Right ventricle myocardium superior (tissue), 1 donor: ENCODE results near the gene SDC3. TPM values are rescaled to one million over a fixed set of nuclear protein-coding genes. Genes with fewer than 3 reads are reported as not detected.

Source experiments
- ATAC-seq: fragments of 200-7000 bp; cut with Tn5 transposase; one replicate; pipeline ENCODE4 v1.9.1; 2020; ENCODE audit warnings: mild to moderate bottlenecking; ENCODE audit not compliant: poor library complexity
- DNase-seq: peaks from one replicate; pipeline ENCODE4 v3.0.0-alpha.2; 2020
- intact Hi-C: fragments of 100-400 bp; cut with DNase I; formaldehyde crosslinking; loops from one replicate; pipeline ENCODE4 v1.11.2; 2022
- total RNA-seq: library from RNA; stranded (reverse); fragmentation: NEBNext Ultra II Directional; extraction: Animal tissue kit (Norgen Biotek cat#: 25700); gene quantifications from one replicate; pipeline ENCODE4 v1.2.1, GENCODE V29; 2021
- donor health status: DM: no; HTN: yes; CAD: no; lungs with severe emphysema.

Gene SDC3
- total RNA-seq, 1 donor from 2014 or later, result 19.9 TPM

- ATAC-seq (no peak), DNase-seq (no peak)
- intact Hi-C loops, result loop anchor here (10.0 kb wide), 1 partner anchor 53 kb away; no protein-coding TSS in a partner anchor
These were observed 860 bp downstream of the SDC3 start for GRCh38 chr1:30907481-30908315.

- intact Hi-C loops, result loop anchor here (10.0 kb wide), 1 partner anchor 52 kb away; no protein-coding TSS in a partner anchor
- DNase-seq (no peak), ATAC-seq (no peak)
These were observed 1.7 kb downstream of the SDC3 start for GRCh38 chr1:30906631-30907441.

- DNase-seq, result no peak
These were observed 2.5 kb downstream of the SDC3 start for GRCh38 chr1:30905916-30906620.

GRCh38 chr1:30905403-30905802, 3.2 kb downstream of the SDC3 start:
- no peak for ATAC-seq

More at GRCh38 chr1:30905916-30906620, 2.5 kb downstream of the SDC3 start:
- intact Hi-C loops, result loop anchor here (10.0 kb wide), 1 partner anchor 51 kb away; no protein-coding TSS in a partner anchor
- ATAC-seq, result no peak

GRCh38 chr1:30904962-30905335, 3.6 kb downstream of the SDC3 start:
- intact Hi-C loops, result loop anchor here (10.0 kb wide), 1 partner anchor 50 kb away; no protein-coding TSS in a partner anchor
- ATAC-seq (no peak), DNase-seq (no peak)

More at GRCh38 chr1:30905403-30905802, 3.2 kb downstream of the SDC3 start:
- intact Hi-C loops, result loop anchor here (10.0 kb wide), 1 partner anchor 51 kb away; no protein-coding TSS in a partner anchor
- DNase-seq, result no peak

GRCh38 chr1:30904191-30904961, 4.2 kb downstream of the SDC3 start:
- DNase-seq (no peak), ATAC-seq (no peak)
- intact Hi-C loops, result loop anchor here (10.0 kb wide), 1 partner anchor 50 kb away; no protein-coding TSS in a partner anchor

GRCh38 chr1:30903343-30904034, 5.1 kb downstream of the SDC3 start:
- DNase-seq (no peak), ATAC-seq (no peak)
- intact Hi-C loops, result loop anchor here (10.0 kb wide), 1 partner anchor 49 kb away; no protein-coding TSS in a partner anchor

- no peak for DNase-seq
These were observed 5.8 kb downstream of the SDC3 start for GRCh38 chr1:30902593-30903290.

GRCh38 chr1:30901798-30902581, 6.6 kb downstream of the SDC3 start:
- ATAC-seq, result peak; percentile 47
- DNase-seq, result peak; percentile 69
- intact Hi-C loops, result loop anchor here (10.0 kb wide), 1 partner anchor 47 kb away; no protein-coding TSS in a partner anchor

More at GRCh38 chr1:30902593-30903290, 5.8 kb downstream of the SDC3 start:
- peak; percentile 4 for ATAC-seq
- intact Hi-C loops, result loop anchor here (10.0 kb wide), 1 partner anchor 48 kb away; no protein-coding TSS in a partner anchor

- ATAC-seq (no peak), DNase-seq (peak; percentile 21)
- intact Hi-C loops, result loop anchor here (10.0 kb wide), 1 partner anchor 46 kb away; no protein-coding TSS in a partner anchor
These were observed 7.5 kb downstream of the SDC3 start for GRCh38 chr1:30900931-30901560.

GRCh38 chr1:30900486-30900885, 8.1 kb downstream of the SDC3 start:
- ATAC-seq (no peak), DNase-seq (no peak)
- intact Hi-C loops, result loop anchor here (10.0 kb wide), 1 partner anchor 46 kb away; no protein-coding TSS in a partner anchor

GRCh38 chr1:30899577-30900389, 8.8 kb downstream of the SDC3 start:
- no peak for ATAC-seq
- DNase-seq, result no peak
- intact Hi-C loops, result loop anchor here (10.0 kb wide), 1 partner anchor 45 kb away; no protein-coding TSS in a partner anchor

GRCh38 chr1:30898031-30898815, 10.3 kb downstream of the SDC3 start:
- DNase-seq, result no peak
- ATAC-seq, result no peak
- intact Hi-C loops, result no loop called here

GRCh38 chr1:30896905-30897304, 11.7 kb downstream of the SDC3 start:
- DNase-seq (no peak), ATAC-seq (no peak)
- intact Hi-C loops, result no loop called here
